HG02642 (cell line): Measurements from ENCODE around the gene TAGLN2.
"Not testable (repeated sequence)": the region's sequence is repeated elsewhere in the genome, so short reads cannot be mapped to it uniquely, and the experiment has no call there.

Experiments
- ATAC-seq: cut with Tn5 transposase; IDR thresholded peaks from one replicate; pipeline ENCODE4 v1.9.1; 2021; ENCODE audit warnings: mild to moderate bottlenecking; ENCODE audit not compliant: unreplicated experiment, poor library complexity

TAGLN2 gene

DNA sequence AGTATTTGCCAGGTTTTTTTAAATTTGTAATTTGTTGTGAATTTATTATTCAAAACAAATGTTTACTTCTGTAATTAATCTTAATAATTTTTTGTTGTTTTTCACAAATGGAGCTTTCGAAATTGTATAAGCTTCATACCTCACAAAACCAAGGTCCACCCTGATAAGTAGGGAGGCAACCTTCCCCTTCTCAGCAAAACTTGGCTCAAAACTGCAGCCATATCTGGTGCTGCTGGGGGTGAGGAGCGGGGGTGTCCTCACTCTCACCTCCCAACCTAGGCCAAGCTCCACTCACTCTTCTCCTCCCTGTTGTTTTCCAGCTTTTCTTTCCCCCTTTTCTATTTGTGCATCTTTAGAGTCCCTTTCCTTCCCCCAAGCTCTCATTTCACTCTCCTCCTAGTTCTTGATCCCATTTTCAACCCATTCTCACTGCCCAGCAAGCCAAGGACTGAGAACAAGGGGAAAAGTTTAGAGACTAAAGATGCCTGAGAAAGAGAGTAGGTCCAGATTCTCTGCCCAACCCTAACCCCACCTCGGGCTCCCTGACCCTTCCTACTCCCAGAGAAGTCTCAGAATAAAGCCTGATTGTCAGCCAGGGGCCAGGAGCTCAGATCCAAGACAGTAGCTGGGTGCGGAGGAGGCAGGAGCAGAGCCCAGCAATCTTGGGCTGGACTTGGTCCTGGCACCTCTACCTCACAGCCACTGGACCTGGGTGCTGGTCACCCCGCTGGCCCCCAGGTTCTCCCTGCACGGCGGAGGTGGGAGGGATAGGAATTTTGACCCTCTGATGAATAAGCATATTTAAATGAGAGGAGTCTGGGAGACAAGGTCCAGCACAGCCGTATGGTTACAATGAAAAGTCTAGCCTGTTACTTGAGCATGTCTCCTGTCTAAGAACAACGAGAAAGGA is 17.0 kb downstream of the TAGLN2 start:
- ATAC-seq = no peak

- ATAC-seq = no peak
These were observed 18.3 kb downstream of the TAGLN2 start for GRCh38 chr1:159906960-159907359.

DNA sequence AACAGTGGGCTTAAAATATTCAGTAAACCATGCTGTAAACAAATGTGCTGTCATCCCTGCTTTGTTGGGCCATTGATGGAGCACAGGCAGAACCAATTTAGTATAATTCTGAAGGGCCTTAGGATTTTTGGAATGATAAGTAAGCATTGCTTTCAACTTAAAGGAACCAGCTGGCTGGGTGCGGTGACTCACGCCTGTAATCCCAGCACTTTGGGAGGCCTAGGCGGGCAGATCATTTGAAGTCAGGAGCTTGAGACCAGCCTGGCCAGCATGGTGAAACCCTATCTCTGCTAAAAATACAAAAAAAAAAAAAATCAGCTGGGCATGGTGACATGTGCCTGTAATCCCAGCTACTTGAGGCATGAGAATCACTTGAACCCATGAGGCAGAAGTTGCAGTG is 21.3 kb downstream of the TAGLN2 start:
- ATAC-seq = not testable (repeated sequence)

DNA sequence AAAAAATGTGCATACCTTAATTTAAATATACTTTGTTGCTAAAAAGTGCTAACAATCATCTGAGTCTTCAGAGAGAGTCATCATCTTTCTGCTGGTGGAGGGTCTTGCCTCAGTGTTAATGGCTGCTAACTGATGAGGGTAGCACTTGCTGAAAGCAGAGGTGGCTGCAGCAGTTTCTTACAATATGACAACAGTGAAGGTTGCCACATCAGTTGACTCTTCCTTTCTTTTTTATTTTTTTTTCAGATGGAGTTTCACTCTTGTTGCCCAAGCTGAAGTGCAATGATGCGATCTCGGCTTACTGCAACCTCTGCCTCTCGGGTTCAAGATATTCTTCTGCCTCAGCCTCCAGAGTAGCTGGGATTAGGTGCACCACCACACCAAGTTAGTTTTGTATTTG is 22.8 kb downstream of the TAGLN2 start:
- no peak for ATAC-seq

- no peak for ATAC-seq
These were observed 24.4 kb downstream of the TAGLN2 start for GRCh38 chr1:159900755-159901360.

DNA sequence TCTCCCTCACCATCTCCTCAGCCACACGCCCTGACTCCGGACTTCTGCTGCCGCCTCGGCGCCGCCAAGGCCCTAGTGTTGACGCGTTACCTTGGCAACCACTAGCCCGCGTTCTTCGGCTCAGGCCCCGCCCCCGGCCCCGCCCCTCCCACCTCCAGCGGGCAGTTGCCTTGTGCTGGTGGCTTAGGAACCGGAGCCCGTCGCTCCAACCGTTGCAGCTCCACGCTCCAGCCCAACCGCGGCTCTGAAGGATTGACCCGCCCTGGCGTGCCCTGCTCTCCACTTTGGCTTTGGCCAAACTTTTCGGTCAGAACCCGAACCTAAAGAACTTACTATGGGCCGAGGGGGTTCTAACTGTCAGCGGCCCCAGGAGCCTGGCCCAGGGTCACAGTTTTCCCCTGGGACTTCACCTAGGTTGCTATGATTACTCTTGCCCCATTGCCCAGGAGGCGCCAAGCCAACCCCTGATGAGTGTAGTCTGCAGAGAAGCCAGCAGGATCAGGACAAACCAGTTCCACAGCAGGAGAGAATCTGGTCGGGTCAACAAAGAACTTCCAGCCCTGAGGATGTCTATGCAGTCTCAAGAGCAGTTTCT is 25.1 kb downstream of the TAGLN2 start, which contains the start of gene CFAP45:
Gene CFAP45, minus strand, starts transcription at position 80 of the 595 bp plus-strand sequence. Its CDS starts 67 bp downstream, at position 13.
- ATAC-seq = no peak

- not testable (repeated sequence) for ATAC-seq
These were observed 25.7 kb downstream of the TAGLN2 start for GRCh38 chr1:159899634-159900033.

- ATAC-seq = no peak
These were observed 26.8 kb downstream of the TAGLN2 start for GRCh38 chr1:159898527-159898926.

- ATAC-seq = no peak
These were observed 27.3 kb downstream of the TAGLN2 start for GRCh38 chr1:159897962-159898361.

GRCh38 chr1:159896546-159896930 is 28.8 kb downstream of the TAGLN2 start:
- ATAC-seq = no peak

DNA sequence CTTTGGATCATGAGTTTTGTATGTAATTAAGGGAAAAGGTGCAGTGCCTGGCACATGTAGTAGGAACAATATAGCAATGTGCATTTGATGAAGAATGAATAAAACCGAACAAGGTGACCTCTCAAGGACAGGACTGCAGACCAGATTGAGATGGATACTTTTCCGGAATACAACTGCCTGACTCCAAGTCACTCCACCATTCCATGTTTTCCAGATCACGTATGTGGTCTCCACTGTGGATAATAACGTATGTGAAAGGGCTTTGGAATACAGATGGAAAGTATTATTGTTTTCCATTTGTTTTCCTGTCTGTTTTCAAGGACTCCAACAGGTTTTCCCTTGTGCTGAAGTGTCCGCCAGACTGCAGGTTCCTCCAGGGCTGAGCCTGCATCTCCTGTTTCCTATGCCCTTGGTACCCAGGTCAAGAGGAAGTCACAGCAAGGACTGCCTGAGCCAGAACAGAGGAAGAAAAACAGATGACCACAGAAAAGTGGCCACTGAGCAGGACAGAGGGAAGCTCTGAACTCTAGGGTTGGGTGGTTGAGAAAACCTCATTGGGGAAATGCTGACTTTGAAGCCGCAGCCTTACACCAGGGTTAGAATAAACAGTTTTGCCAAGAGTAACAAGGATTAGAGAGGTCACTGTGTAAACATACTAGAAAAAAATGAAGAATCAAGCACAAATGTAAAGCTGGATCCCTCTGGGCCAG is 29.3 kb downstream of the TAGLN2 start:
- ATAC-seq = no peak

DNA sequence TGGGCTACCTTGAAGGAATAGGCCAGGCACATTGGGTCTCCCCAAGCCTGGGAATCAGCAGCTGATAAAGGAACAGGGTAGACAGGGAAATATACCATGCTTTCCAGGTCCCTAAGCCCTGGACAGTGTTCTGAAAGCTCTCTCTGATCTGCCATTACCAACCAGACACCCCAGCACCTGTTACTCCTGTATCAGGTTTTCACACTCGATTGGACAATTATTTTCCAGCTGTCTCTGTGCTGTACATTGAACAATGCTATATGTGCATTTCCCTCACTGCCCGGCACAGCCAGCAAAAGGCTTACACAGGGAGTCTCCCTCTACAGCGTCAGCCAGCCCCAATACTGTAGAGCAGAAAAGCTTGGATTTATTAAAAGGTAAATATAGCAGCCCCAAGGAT is 30.0 kb downstream of the TAGLN2 start:
- ATAC-seq = no peak

DNA sequence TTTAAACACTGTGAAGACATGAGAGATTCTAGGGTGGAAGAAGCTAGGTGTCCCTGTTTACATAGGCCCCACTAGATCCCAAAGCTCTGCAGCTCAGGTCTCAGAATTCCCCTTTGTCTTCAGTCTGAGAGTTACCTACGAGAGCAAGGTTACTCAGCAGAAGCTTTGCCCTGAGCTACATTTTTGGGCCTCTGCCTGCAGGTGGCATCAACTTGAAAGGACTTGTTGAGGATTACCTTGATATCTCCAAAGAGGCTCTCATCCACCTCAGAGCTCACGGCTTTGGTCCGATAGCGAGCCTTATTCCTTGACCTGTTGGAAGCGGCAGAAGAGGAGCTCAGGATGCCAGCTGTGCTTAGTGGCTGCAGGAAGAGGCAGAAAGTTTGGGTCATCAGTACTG is 32.4 kb downstream of the TAGLN2 start:
- no peak for ATAC-seq

GRCh38 chr1:159891275-159892157 is 33.8 kb downstream of the TAGLN2 start:
- ATAC-seq = peak; percentile 62

- ATAC-seq = no peak
These were observed 34.9 kb downstream of the TAGLN2 start for GRCh38 chr1:159890390-159890789.

GRCh38 chr1:159889821-159890252 is 35.5 kb downstream of the TAGLN2 start:
- peak; percentile 90 for ATAC-seq

GRCh38 chr1:159889202-159889601 is 36.1 kb downstream of the TAGLN2 start:
- ATAC-seq = no peak

DNA sequence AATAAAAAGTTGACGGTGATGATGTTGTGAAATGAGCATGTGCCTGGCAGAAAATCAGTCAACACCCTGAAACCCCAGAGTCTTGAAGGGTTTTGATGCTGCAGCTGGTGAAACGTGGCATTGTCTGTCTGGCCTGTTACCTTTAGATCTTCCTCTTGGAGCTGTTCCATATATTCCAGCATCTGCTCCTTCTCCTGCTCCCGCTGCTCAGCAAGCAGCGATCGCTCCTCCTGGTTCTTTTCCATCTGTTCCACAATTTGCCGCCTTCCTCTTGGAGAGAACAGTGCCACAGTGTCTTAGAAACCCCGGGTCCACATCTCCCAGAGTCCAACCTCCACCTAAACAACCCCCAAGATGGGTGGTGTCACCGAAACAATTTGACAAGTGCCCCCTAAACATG is 41.0 kb downstream of the TAGLN2 start:
- no peak for ATAC-seq

GRCh38 chr1:159883134-159883533 is 42.2 kb downstream of the TAGLN2 start:
- ATAC-seq = no peak

DNA sequence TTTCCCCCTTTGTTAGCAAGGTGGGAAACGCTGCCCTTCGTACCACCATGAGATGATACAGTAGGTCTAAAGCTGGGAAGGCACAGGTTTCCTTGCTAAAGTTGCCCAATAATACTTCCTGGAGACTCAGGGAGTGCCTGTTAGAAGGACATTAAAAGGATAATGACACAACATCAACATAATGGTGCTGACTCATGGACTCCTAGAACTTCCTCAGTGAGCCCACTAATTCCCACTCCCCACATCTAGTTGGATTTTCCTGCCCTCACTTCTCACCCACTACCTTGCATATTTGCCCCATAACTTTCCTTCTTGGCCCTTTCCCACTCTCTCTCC is 42.8 kb downstream of the TAGLN2 start:
- no peak for ATAC-seq
